ENCODE data around the gene DHRS3. TPM values are rescaled to one million over a fixed set of nuclear protein-coding genes. Genes with fewer than 3 reads are reported as not detected.

Gene DHRS3
- total RNA-seq (2022; extraction: Qiagen RNA extraction), result 44.8 to 64.1 TPM (median 61.0 TPM) in 5 replicates

DNA sequence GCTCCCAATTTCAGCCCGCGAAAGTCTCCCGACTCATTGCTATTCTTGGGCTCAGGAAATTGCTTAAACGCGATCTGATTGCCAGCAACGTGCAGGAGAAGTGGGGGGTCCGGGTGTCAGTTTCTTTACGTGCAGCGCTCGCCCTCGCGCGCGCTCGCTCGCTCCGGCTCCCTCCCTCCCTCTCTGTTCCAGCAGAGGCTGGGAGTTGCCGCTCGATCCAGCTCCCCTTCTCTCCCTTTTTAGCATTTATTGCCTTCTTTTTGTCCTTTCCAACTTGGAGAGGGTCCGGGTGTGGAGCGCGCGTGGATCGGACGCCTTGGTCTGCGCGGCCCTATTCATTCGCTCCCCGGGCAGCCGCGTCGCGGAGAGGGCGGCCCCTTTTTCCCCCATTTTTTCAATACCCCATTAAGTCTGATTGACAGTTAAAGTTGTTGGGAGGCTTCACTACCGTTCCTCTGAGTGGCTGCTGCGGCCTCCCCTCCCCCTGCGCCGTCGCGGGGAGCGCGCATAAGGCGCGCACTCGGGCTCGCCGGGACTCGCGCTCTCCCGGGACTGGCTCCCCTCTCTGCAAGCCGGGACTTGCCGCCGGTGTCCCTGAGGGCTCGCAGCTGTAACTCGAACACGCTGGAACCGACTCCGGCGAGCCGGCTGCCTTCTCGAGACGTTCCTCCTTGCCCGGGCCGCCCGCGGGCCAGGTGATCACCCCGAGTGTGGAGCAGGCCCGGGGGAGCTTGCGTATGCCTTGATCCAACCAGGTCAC lies at the start of gene DHRS3:
DHRS3 (minus strand) TSS at position 310 of the 760 bp plus-strand sequence. CDS start 862 bp downstream, outside the sequence.

DNA sequence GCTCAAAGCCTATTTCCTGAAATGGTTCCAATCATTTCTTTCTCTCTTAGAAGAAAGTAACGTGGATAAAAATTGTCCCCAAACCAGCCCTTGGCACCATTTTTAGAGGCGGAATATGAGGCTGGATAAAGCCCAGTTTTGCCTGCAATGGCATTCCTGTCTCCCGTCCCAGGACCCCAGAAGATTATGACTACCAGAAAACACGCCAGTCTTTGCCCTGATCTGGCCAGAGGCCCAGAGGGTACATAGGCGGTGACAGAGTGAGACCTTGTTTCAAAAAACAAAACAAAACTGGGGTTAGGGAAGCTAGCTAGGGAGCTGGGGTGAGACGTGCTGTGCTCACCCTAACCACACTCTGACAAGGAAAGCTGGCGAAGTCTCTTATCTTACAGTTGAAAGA lies 25.8 kb upstream of the DHRS3 start, which contains the start of gene AADACL4:
AADACL4 (plus strand) TSS at position 301 of the 400 bp plus-strand sequence. CDS start 462 bp downstream, outside the sequence.

Other genes starting within 250 kb of the DHRS3 start
- not detected in 5 replicates for gene AADACL4, start 25.9 kb upstream of the DHRS3 start, total RNA-seq (2022; extraction: Qiagen RNA extraction)
- not detected in 5 replicates for gene AADACL3, start 97.9 kb upstream of the DHRS3 start, total RNA-seq (2022; extraction: Qiagen RNA extraction)
- gene CFAP107, start 128.0 kb upstream of the DHRS3 start, total RNA-seq (2022; extraction: Qiagen RNA extraction), result not detected in 5 replicates
- 0.07 TPM in 1 of 5 replicates, not detected in the others for gene PRAMEF12, start 155.5 kb upstream of the DHRS3 start, total RNA-seq (2022; extraction: Qiagen RNA extraction)
- gene PRAMEF1, start 173.2 kb upstream of the DHRS3 start, total RNA-seq (2022; extraction: Qiagen RNA extraction), result not detected in 5 replicates
- not detected in 5 replicates for gene PRAMEF11, start 213.2 kb upstream of the DHRS3 start, total RNA-seq (2022; extraction: Qiagen RNA extraction)
- not detected in 5 replicates for gene HNRNPCL1, start 230.5 kb upstream of the DHRS3 start, total RNA-seq (2022; extraction: Qiagen RNA extraction)
- not detected in 5 replicates for gene PRAMEF2, start 238.9 kb upstream of the DHRS3 start, total RNA-seq (2022; extraction: Qiagen RNA extraction)

Data from A549 treated with CORT108297 at 1 μM for 4 hours (cell line).